ENCODE measurements around the gene BCDIN3D. TPM values are rescaled to one million over a fixed set of nuclear protein-coding genes. Genes with fewer than 3 reads are reported as not detected.

BCDIN3D gene
- total RNA-seq, 2 experiments from 2014 or later: 8.9 to 9.9 TPM

- no peak for DNase-seq
- ChIA-PET POLR2A (no interaction called here), CTCF (no interaction called here)
- H3K36me3 Mint-ChIP-seq (ENCODE audit: low read depth): no peaks in the 10 kb centered on the region
- no peak overlapping the region for H3K27ac Mint-ChIP-seq
- H3K4me1 Mint-ChIP-seq: no peaks in the 10 kb centered on the region
- no peaks in the 10 kb centered on the region for H3K9me3 Mint-ChIP-seq
- H3K4me3 Mint-ChIP-seq: no peak overlapping the region
- no peaks in the 10 kb centered on the region for H3K27me3 Mint-ChIP-seq
Measured at GRCh38 chr12:49793620-49794019, 49.3 kb downstream of the BCDIN3D start.

GRCh38 chr12:49792976-49793580 lies 49.8 kb downstream of the BCDIN3D start:
- no peak overlapping the region for H3K4me3 Mint-ChIP-seq
- no peaks in the 10 kb centered on the region for H3K27me3 Mint-ChIP-seq
- no peaks in the 10 kb centered on the region for H3K4me1 Mint-ChIP-seq
- no peaks in the 10 kb centered on the region for H3K9me3 Mint-ChIP-seq
- H3K27ac Mint-ChIP-seq: no peak overlapping the region
- CTCF ChIA-PET: interaction anchor here (0.6 kb wide), 1 partner anchor 16 kb away, joined by 3 read pairs; no protein-coding TSS in a partner anchor
- H3K36me3 Mint-ChIP-seq (ENCODE audit: low read depth): no peaks in the 10 kb centered on the region
- POLR2A ChIA-PET: interaction anchor here (0.5 kb wide), 1 partner anchor 50 kb away, joined by 3 read pairs; no protein-coding TSS in a partner anchor
- no peak for DNase-seq

GRCh38 chr12:49792181-49792970 lies 50.5 kb downstream of the BCDIN3D start:
- peaks cover 3% of the 10 kb centered on the region for H3K27me3 Mint-ChIP-seq
- no peaks in the 10 kb centered on the region for H3K9me3 Mint-ChIP-seq
- no peak overlapping the region for H3K27ac Mint-ChIP-seq
- H3K36me3 Mint-ChIP-seq (ENCODE audit: low read depth): no peaks in the 10 kb centered on the region
- POLR2A ChIA-PET: interaction anchor here (0.5 kb wide), 1 partner anchor 50 kb away, joined by 3 read pairs; no protein-coding TSS in a partner anchor
- no peak for DNase-seq
- H3K4me3 Mint-ChIP-seq: no peak overlapping the region
- CTCF ChIA-PET: interaction anchor here (0.6 kb wide), 1 partner anchor 15 kb away, joined by 3 read pairs; no protein-coding TSS in a partner anchor
- H3K4me1 Mint-ChIP-seq: no peaks in the 10 kb centered on the region

GRCh38 chr12:49791700-49792099 lies 51.2 kb downstream of the BCDIN3D start:
- no peak overlapping the region for H3K4me3 Mint-ChIP-seq
- ChIA-PET CTCF (no interaction called here), POLR2A (no interaction called here)
- peaks cover 3% of the 10 kb centered on the region for H3K27me3 Mint-ChIP-seq
- no peak overlapping the region for H3K27ac Mint-ChIP-seq
- H3K36me3 Mint-ChIP-seq (ENCODE audit: low read depth): no peaks in the 10 kb centered on the region
- no peaks in the 10 kb centered on the region for H3K9me3 Mint-ChIP-seq
- H3K4me1 Mint-ChIP-seq: no peaks in the 10 kb centered on the region
- DNase-seq: no peak

- ChIA-PET CTCF (interaction anchor here (0.7 kb wide), 1 partner anchor 223 kb away, joined by 3 read pairs; no protein-coding TSS in a partner anchor), POLR2A (no interaction called here)
- H3K9me3 Mint-ChIP-seq: no peaks in the 10 kb centered on the region
- H3K27me3 Mint-ChIP-seq: peaks cover 3% of the 10 kb centered on the region
- H3K27ac Mint-ChIP-seq: no peak overlapping the region
- DNase-seq: no peak
- no peaks in the 10 kb centered on the region for H3K36me3 Mint-ChIP-seq (ENCODE audit: low read depth)
- H3K4me3 Mint-ChIP-seq: no peak overlapping the region
- no peaks in the 10 kb centered on the region for H3K4me1 Mint-ChIP-seq
Measured at GRCh38 chr12:49790741-49791555, 52.0 kb downstream of the BCDIN3D start.

GRCh38 chr12:49789992-49790391 lies 52.9 kb downstream of the BCDIN3D start:
- CTCF ChIA-PET: no interaction called here
- Mint-ChIP-seq H3K27ac (no peak overlapping the region), H3K9me3 (no peaks in the 10 kb centered on the region), H3K27me3 (peaks cover 7% of the 10 kb centered on the region), H3K36me3 (ENCODE audit: low read depth) (no peaks in the 10 kb centered on the region), H3K4me1 (no peaks in the 10 kb centered on the region), H3K4me3 (no peak overlapping the region)
- DNase-seq: no peak
- POLR2A ChIA-PET: no interaction called here

GRCh38 chr12:49787672-49788071 lies 55.2 kb downstream of the BCDIN3D start:
- Mint-ChIP-seq H3K9me3 (no peaks in the 10 kb centered on the region), H3K4me1 (no peaks in the 10 kb centered on the region), H3K36me3 (ENCODE audit: low read depth) (no peaks in the 10 kb centered on the region), H3K27me3 (peaks cover 19% of the 10 kb centered on the region), H3K27ac (no peak overlapping the region), H3K4me3 (no peak overlapping the region)
- no peak for DNase-seq
- CTCF ChIA-PET: interaction anchor here (0.7 kb wide), 1 partner anchor 10 kb away, joined by 3 read pairs; no protein-coding TSS in a partner anchor
- POLR2A ChIA-PET: no interaction called here

Other genes starting within 250 kb of the BCDIN3D start
- gene FAM186B, start 237.5 kb downstream of the BCDIN3D start, total RNA-seq: not detected
- gene PRPF40B, start 219.5 kb downstream of the BCDIN3D start, total RNA-seq: 1 to 10 TPM; 8.0 to 8.7 TPM
- gene FMNL3, start 135.7 kb downstream of the BCDIN3D start, total RNA-seq: 10 to 100 TPM; 34.7 to 34.9 TPM
- gene TMBIM6, start 101.5 kb downstream of the BCDIN3D start, total RNA-seq: 100 to 1,000 TPM; 600 to 613 TPM
- gene NCKAP5L, start 14.7 kb downstream of the BCDIN3D start, total RNA-seq: 1 to 10 TPM; 1.1 to 1.2 TPM
- gene FAIM2, start 60.8 kb upstream of the BCDIN3D start, total RNA-seq: under 1 TPM; 0.78 to 0.95 TPM
- gene AQP2, start 107.6 kb upstream of the BCDIN3D start, total RNA-seq: not detected
- not detected for gene AQP5, start 118.8 kb upstream of the BCDIN3D start, total RNA-seq
- not detected for gene AQP6, start 129.8 kb upstream of the BCDIN3D start, total RNA-seq
- gene RACGAP1, start 182.4 kb upstream of the BCDIN3D start, total RNA-seq: 100 to 1,000 TPM; 172 to 179 TPM
- gene ASIC1, start 214.5 kb upstream of the BCDIN3D start, total RNA-seq: under 1 TPM; 0.91 to 0.98 TPM
- 10 to 100 TPM; 57.3 to 63.3 TPM for gene SMARCD1, start 242.2 kb upstream of the BCDIN3D start, total RNA-seq